ENCODE data around the gene CHMP4A. TPM values are rescaled to one million over a fixed set of nuclear protein-coding genes. Genes with fewer than 3 reads are reported as not detected.
"Not testable (repeated sequence)": the region's sequence is repeated elsewhere in the genome, so short reads cannot be mapped to it uniquely, and the experiment has no call there.

CHMP4A gene
- polyA plus RNA-seq, 3 donors: 56.1 to 58.4 (median 56.9) TPM

- DNase-seq (ENCODE audit: extremely low read depth in 1 of 11, low read depth in 9 of 11, low spot score in 4 of 11): no peak
These were observed 20.2 kb upstream of the CHMP4A start for GRCh38 chr14:24233538-24233866.

GRCh38 chr14:24232645-24233537 lies 19.6 kb upstream of the CHMP4A start, which contains the start of gene GMPR2:
Gene GMPR2 (plus strand): TSS chr14:24232929. CDS start chr14:24233254, 325 bp downstream.
- peak in 1 of 11 donors; percentile 59 for DNase-seq (ENCODE audit: extremely low read depth in 1 of 11, low read depth in 9 of 11, low spot score in 4 of 11)

- peak; percentile 72 to 85 (median 83) for DNase-seq (ENCODE audit: extremely low read depth in 1 of 11, low read depth in 9 of 11, low spot score in 4 of 11)
These were observed 18.9 kb upstream of the CHMP4A start, which contains the start of gene NEDD8 for GRCh38 chr14:24232121-24232644. Gene NEDD8 (minus strand): TSS chr14:24232367. CDS start chr14:24232267, 100 bp downstream.

- no peak for DNase-seq (ENCODE audit: extremely low read depth in 1 of 11, low read depth in 9 of 11, low spot score in 4 of 11)
These were observed 18.2 kb upstream of the CHMP4A start for GRCh38 chr14:24231263-24232120.

GRCh38 chr14:24228902-24229301 lies 15.6 kb upstream of the CHMP4A start:
- no peak for DNase-seq (ENCODE audit: extremely low read depth in 1 of 11, low read depth in 9 of 11, low spot score in 4 of 11)

GRCh38 chr14:24226473-24226872 lies 13.2 kb upstream of the CHMP4A start:
- no peak for DNase-seq (ENCODE audit: extremely low read depth in 1 of 11, low read depth in 9 of 11, low spot score in 4 of 11)

- no peak for DNase-seq (ENCODE audit: extremely low read depth in 1 of 11, low read depth in 9 of 11, low spot score in 4 of 11)
These were observed 11.4 kb upstream of the CHMP4A start for GRCh38 chr14:24224618-24225071.

GRCh38 chr14:24222987-24223386 lies 9.7 kb upstream of the CHMP4A start:
- not testable (repeated sequence) for DNase-seq (ENCODE audit: extremely low read depth in 1 of 11, low read depth in 9 of 11, low spot score in 4 of 11)

GRCh38 chr14:24219521-24219920 lies 6.2 kb upstream of the CHMP4A start:
- no peak for DNase-seq (ENCODE audit: extremely low read depth in 1 of 11, low read depth in 9 of 11, low spot score in 4 of 11)

GRCh38 chr14:24219080-24219479 lies 5.8 kb upstream of the CHMP4A start:
- DNase-seq (ENCODE audit: extremely low read depth in 1 of 11, low read depth in 9 of 11, low spot score in 4 of 11): no peak

GRCh38 chr14:24216876-24217275 lies 3.6 kb upstream of the CHMP4A start:
- DNase-seq (ENCODE audit: extremely low read depth in 1 of 11, low read depth in 9 of 11, low spot score in 4 of 11): not testable (repeated sequence)

GRCh38 chr14:24216345-24216699 lies 3.0 kb upstream of the CHMP4A start:
- DNase-seq (ENCODE audit: extremely low read depth in 1 of 11, low read depth in 9 of 11, low spot score in 4 of 11): no peak

GRCh38 chr14:24215495-24216344 lies 2.4 kb upstream of the CHMP4A start, which contains the start of gene MDP1:
Gene MDP1 (minus strand): TSS chr14:24216066. CDS start chr14:24215955, 111 bp downstream.
- DNase-seq (ENCODE audit: extremely low read depth in 1 of 11, low read depth in 9 of 11, low spot score in 4 of 11): peak; percentile 67 to 88 (median 79)

- DNase-seq (ENCODE audit: extremely low read depth in 1 of 11, low read depth in 9 of 11, low spot score in 4 of 11): no peak
These were observed 776 bp upstream of the CHMP4A start for GRCh38 chr14:24213866-24214662.

GRCh38 chr14:24211311-24211710 lies 2.0 kb downstream of the CHMP4A start:
- DNase-seq (ENCODE audit: extremely low read depth in 1 of 11, low read depth in 9 of 11, low spot score in 4 of 11): no peak

- no peak for DNase-seq (ENCODE audit: extremely low read depth in 1 of 11, low read depth in 9 of 11, low spot score in 4 of 11)
These were observed 5.7 kb downstream of the CHMP4A start for GRCh38 chr14:24207625-24208024.

- no peak for DNase-seq (ENCODE audit: extremely low read depth in 1 of 11, low read depth in 9 of 11, low spot score in 4 of 11)
These were observed 6.2 kb downstream of the CHMP4A start for GRCh38 chr14:24207104-24207551.
